NB4 (cell line): Measurements from ENCODE around the gene DYSF.

ENCODE experiments used
- DNase-seq: peaks from one replicate; pipeline ENCODE4 v3.0.0; 2010; ENCODE audit warnings: low read depth
- H3K4me3 ChIP-seq: one replicate; pipeline ENCODE4 v1.5.1; 2011; ENCODE audit warnings: mild to moderate bottlenecking, low read depth, low read length, moderate library complexity
- MYC ChIP-seq: IDR thresholded peaks from 2 replicates; pipeline ENCODE4 v1.6.1; 2011; ENCODE audit warnings: low read depth, low read length
- POLR2A ChIP-seq: IDR thresholded peaks from 2 replicates; pipeline ENCODE4 v1.6.1; 2011; ENCODE audit warnings: mild to moderate bottlenecking; ENCODE audit not compliant: insufficient read length; ENCODE audit errors: extremely low read depth
- TF ChIP-seq, protein P1 (sequence below): IDR thresholded peaks from one replicate; pipeline ENCODE4 v1.5.1; 2012; ENCODE audit warnings: low read depth, low read length
- TF ChIP-seq, protein P2 (sequence below): IDR thresholded peaks from 2 replicates; pipeline ENCODE4 v1.6.1; 2011; ENCODE audit warnings: low read depth, low read length

Gene DYSF

DNA sequence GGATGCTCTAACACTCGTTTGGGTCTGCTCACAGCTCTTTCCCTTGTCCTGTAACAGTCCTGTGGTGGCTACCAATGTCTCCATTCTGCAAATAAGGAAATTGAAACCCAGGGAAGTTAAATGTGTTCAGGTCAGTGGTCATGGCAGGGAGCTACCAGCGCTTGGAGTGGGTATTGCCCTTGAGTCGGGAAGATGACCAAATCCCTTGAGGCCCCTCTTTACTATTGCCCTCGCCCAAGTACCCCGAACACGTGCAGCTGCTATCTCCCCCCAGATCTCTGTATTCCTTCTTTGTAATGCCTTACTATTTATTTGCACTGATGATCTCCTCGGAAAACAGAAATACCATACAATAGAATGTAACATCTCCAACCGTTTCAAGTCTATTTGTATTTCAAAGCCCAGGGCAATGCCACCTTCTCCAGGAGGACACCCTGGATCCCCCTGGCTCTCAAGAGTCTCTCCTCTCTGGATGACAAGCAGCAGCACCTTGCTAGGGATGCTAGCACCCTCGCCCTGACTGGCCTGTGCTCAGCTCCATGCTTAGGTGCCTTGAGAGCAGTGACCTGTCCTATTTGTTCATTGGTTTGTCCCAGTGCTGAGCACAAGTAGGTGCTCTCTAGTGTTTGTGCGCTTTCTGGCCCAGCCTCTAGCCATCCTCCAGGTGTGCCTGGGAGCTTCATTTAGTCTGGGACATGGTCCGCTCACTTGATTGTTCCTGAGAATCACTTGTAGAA lies 15.1 kb downstream of the DYSF start:
- no peak for TF ChIP-seq POLR2A
- TF ChIP-seq, protein P1, sequence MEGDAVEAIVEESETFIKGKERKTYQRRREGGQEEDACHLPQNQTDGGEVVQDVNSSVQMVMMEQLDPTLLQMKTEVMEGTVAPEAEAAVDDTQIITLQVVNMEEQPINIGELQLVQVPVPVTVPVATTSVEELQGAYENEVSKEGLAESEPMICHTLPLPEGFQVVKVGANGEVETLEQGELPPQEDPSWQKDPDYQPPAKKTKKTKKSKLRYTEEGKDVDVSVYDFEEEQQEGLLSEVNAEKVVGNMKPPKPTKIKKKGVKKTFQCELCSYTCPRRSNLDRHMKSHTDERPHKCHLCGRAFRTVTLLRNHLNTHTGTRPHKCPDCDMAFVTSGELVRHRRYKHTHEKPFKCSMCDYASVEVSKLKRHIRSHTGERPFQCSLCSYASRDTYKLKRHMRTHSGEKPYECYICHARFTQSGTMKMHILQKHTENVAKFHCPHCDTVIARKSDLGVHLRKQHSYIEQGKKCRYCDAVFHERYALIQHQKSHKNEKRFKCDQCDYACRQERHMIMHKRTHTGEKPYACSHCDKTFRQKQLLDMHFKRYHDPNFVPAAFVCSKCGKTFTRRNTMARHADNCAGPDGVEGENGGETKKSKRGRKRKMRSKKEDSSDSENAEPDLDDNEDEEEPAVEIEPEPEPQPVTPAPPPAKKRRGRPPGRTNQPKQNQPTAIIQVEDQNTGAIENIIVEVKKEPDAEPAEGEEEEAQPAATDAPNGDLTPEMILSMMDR = no peak
- TF ChIP-seq, protein P2, sequence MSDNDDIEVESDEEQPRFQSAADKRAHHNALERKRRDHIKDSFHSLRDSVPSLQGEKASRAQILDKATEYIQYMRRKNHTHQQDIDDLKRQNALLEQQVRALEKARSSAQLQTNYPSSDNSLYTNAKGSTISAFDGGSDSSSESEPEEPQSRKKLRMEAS = no peak
- no peak for TF ChIP-seq MYC
- no peak for DNase-seq

DNA sequence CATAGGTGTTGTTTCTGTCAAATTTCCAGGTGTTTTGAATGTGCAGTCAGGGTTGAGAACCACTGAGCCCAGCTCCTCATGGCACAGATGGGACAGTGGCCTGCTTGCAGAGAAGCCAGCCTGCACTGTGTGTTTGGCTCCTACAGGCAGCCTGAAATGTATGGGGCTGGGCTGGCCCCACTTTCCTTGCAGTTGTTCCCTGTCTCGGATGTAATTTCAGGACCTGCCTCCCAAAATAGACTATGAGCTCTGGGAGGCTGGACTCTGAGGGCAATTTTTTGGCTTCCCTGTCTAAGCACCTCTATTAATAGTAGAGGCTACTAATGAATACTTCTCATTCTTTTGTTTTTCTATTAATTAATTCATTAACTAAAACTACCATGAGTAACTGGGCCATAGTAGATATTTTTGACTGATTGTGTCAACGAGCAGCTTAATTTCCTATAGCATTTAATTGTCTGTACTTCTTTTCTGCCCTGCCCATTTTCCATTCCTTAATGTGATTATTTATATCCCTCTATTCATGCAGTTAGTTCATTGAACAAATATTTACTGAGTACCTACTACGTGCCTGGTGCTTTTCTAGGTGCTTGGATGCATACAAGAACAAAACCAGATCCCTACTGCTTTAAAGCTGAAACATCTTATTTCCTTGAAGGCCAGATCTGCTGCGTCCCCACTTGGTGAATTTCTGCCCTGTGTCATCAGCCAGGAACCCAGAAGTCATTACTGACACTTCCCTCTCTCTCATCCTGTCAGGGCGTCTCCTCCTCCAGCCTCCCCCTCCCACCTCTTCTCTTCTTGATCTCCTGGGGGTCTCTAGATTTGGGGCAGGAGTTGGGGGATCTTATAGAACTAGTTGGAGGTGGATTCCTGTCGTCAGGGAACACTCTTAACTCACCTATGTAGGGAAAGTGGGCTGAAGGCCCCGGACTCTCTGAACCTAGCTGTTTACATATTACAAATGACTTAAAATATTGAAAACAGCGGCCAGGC lies 16.3 kb downstream of the DYSF start:
- DNase-seq = no peak
- TF ChIP-seq POLR2A (no peak), MYC (no peak)
- TF ChIP-seq, protein P2 = no peak
- TF ChIP-seq, protein P1 = no peak
- H3K4me3 ChIP-seq = no peak overlapping the region

More for the DNA sequence above, 15.1 kb downstream of the DYSF start:
- H3K4me3 ChIP-seq = no peak overlapping the region

DNA sequence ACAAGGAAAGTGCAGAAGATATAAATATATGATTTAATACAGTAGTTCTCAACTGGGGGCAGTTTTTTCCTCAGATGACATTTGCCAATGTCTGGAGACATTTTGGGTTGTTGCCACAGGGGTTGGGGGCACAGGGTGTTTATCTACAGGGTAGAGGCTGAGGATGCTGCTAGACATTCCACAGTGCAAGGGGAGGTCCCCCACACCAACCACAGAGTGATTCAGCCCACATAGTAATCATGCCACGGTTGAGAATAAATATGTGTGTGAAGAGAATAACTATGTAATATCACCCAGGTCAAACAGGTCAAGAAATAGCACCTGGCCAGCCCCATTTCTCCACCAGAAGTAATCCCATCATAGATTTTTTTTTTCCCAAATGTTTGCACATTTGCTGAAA lies 17.9 kb downstream of the DYSF start:
- no peak for DNase-seq
- H3K4me3 ChIP-seq = no peak overlapping the region
- TF ChIP-seq, protein P2 = no peak
- TF ChIP-seq MYC = no peak
- TF ChIP-seq, protein P1 = no peak
- TF ChIP-seq POLR2A = no peak

DNA sequence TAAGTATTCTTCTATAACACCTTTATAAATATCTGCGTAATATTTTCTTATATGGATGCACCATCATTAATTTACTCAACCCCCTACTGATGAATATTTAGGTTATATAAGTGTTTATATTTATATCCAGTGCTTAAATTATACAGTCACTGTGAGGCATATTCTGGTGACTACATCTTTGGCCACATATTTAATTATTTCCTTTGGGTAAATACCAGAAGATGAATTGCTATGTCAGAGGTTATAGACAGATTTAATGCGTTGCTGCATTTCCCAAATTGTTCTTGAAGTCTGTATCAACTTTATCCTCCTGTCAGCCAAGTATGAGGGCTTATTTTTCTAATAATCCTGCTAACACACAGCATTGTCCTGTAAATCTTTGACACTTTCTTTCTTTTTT lies 18.7 kb downstream of the DYSF start:
- DNase-seq = no peak
- H3K4me3 ChIP-seq = no peak overlapping the region
- TF ChIP-seq, protein P1 = no peak
- TF ChIP-seq POLR2A (no peak), MYC (no peak)
- TF ChIP-seq, protein P2 = no peak

DNA sequence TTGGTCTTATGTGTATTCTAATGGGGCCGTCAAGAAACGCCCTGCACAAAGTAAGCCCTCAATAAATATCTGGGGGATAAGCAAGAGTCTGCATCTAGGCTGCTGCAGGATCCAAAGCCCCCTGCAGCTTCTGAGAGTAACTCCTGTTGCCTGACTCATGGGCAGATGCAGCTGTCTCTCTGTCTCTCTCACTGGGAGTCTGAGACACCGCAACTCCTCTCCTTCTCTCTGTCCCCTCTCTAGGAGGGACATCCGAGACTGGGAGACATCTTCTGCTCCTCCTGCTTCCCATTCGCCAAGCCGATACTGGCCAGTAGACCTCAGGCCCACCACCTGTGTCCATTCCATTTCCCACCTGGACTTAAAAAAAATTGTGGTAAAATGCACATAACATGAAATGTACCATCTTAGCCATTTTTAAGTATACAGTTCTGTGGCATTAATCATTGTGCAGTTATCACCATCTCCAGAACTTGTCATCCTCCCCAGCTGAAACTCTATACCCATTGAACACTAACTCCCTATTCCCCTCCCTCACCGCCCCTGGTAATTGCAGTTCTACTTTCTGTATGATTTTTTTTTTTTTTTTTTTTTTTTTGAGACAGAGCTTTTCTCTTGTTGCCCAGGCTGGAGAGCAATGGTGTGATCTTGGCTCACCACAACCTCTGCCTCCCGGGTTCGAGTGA lies 20.1 kb downstream of the DYSF start:
- TF ChIP-seq, protein P2 = no peak
- TF ChIP-seq, protein P1 = no peak
- TF ChIP-seq MYC = no peak
- DNase-seq = no peak
- H3K4me3 ChIP-seq = no peak overlapping the region
